ENCODE results near the gene ARHGDIA.

The ARHGDIA gene

DNA sequence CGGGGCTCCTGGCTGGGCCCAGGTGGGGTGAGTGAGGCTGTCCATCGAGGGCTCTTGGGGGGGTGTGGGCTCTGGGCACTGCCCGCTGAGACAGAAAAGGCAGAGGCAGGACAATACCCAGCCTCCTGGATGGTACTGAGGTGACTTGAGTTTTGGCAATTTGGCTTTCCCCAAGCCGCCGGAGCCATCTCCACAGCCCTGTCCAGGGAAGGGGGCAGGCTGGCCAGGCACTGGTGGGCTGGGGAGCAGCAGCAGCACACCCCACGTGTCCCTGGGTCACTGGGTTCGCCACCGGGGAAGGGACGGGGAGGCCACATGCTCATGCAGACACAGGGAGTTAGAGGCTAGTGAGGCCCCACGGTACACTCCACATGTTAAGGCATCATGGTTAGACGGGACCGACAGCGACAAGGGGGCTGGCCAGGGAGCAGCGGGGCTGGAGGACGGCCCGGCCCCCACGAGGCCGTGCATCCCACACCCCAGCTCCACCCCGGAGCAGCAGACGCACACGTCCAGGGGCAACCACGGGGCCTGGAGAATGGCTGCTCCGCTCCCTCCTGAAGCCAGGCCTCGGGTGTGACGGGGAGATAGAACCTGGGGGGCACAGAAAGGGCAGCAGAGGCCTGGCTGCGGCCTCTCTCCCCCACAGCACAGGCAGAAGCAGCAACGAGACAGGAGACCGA is 3.0 kb downstream of the ARHGDIA start:
- Histone ChIP-seq H3K4me3 (no peak overlapping the region), H3K27ac (peak overlapping the region in 10 of 21 experiments; percentile 11 to 99 (median 38))

GRCh38 chr17:81867170-81867990 is 3.8 kb downstream of the ARHGDIA start:
- H3K27ac ChIP-seq: peak overlapping the region in 12 of 21 experiments; percentile 2 to 99 (median 40)
- H3K4me3 ChIP-seq: no peak overlapping the region

DNA sequence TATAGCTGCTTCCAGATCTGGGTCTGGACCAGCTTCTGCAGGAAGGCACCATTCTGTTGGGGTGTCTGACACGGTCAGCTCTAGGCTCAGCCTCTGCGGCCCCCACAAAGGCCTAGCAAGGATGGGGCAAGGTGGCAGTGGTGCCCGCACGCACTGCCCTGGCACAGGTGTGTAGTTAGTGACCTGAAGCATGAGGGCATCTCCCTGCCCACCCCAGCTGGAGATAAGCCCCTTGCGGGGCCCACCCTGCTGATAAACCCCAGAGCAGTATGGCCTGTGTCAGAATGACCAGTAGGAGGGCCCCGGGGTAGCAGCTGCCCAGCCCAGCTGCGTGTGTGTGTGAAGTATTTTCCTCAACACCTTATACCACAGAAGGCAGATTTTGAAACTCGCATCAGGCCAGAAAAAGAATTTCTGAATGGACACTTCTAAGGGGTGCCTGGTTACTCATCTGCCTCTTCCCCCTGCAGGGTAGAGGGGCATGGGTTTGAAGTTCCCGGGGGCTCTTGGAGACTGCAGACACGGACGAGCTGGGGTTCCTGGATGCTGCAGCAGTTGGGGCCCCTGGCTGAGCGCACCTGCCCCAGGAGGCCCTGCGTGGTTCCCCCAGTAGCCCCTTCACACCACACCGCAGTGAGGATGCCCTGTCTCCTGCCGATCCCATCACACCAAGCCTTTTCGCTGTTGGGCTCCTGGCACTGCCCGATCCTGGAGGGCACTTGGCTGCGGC is 4.5 kb downstream of the ARHGDIA start:
- Histone ChIP-seq H3K27ac (peak overlapping the region in 14 of 21 experiments; percentile 2 to 99 (median 40)), H3K4me3 (no peak overlapping the region)

GRCh38 chr17:81865733-81866439 is 5.3 kb downstream of the ARHGDIA start:
- Histone ChIP-seq H3K4me3 (no peak overlapping the region), H3K27ac (peak overlapping the region in 8 of 21 experiments; percentile 3 to 99 (median 38))

GRCh38 chr17:81865358-81865732 is 5.8 kb downstream of the ARHGDIA start:
- Histone ChIP-seq H3K27ac (peak overlapping the region in 2 of 21 experiments; percentile 29 to 52), H3K4me3 (no peak overlapping the region)

DNA sequence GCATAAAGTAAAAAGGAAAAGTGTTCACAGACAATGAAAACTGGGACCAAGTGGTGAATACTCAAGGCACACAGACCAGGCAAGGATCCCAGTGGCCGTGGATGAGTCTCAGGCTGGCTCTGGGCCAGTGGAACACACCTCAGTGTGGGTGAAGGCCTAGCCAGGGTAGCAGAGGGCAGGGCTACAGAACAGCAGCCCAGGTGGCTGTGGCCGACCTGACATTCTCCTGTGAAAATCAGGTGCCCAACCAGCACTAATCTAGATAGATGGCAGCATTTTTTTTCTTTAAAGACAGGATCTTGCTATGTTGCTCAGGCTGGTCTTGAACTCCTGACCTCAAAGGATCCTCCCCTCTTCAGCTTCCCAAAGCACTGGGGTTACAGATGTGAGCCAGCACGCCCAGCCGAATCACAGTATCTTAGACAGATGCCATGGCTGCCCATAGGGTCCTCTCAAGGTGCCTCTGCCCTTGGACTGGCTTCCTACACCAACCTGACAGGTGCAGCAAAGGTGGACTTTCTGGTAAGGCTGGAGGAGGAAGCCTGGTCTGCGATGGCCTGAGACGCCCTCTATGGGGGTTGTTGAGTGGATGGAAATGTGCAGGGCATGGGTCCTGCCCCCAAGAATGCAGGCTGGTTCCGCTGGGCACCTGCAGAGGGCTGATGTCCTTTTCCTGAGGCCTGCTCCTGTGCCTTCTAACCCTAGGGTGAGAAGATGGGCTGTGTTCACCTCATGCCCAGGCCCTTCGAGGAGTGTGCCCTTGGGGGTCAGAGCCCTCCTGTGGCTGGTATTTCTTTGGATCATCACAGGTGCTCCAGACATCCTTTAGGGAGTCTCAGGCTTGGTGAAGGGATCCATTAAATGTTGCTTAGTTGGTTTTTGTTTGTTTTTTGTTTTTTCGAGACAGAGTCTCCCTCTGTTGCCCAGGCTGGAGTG is 7.0 kb downstream of the ARHGDIA start:
- peak overlapping the region in 2 of 21 experiments; percentile 7 to 32 for H3K27ac ChIP-seq
- H3K4me3 ChIP-seq: no peak overlapping the region

DNA sequence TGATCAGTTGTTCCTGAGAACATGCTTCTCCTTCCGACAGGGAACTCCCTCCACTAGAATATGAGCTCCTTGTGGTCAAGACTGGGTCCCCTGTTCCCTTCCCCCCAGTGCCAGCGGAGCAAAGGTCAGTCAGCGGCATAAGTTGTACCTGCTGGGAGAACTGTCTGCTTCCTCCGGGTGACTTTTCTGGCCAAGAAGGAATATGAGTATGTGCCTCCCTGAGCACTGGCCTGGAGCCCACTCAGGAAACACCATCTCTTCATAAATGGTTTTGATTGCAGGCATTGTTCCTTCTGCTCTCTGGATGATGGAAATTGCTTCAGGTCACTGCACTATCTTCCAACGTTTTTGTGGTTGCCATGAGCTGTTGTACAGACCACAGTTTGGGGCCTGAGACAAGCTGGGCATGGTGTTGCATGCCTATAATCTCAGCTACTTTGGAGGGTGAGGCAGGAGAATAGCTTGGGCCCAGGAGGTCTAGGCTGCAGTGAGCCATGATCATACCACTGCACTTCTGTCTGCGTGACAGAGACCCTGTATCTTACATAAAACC is 7.9 kb downstream of the ARHGDIA start:
- H3K4me3 ChIP-seq: no peak overlapping the region
- peak overlapping the region in 2 of 21 experiments; percentile 32 to 38 for H3K27ac ChIP-seq

DNA sequence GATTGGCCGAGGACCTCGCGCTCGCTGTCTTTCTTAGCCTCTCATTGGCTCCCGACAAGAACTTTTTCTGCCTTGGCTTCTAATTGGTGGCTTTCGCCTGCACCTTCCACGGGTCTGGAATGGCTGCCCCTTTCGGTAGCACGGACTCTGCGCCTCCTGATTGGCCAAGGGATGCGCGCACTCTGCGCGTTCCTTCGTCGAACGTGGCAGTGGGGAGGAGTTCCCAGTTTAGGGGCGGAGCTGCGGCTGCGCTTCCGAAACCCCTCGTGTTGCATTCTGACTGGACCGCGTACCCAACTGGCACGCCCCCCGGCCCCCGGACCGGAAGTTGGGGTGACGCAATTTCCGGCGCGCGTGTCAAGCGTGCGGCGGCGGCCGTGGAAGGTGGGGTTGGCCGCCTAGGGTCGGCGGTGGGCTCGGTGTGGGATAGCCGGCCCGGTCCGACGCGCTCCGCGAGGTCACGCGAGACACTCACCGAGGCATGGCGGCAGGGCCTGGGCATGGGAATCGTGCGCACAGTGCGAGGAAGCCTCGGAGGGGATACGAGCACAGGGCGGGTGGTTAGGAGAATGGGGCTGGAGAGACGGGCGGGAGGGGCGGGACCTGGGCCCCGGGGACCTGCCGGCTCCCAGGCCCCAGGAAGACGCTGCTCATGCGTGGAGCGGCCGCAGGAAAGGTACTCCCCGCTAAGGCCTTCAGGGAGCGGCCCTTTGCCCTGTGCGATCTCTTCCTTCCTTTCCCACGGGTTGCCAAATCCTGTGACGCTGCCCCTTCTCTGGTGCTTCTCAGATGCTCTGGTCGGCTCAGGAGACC is 10.2 kb downstream of the ARHGDIA start:
- H3K27ac ChIP-seq: peak overlapping the region; percentile 83 to 99 (median 96)
- H3K4me3 ChIP-seq: peak overlapping the region; percentile 52 to 97 (median 75)

- peak within 1 kb of the TSS; percentile 78 to 99 (median 97) for H3K4me3 ChIP-seq
- peak within 1 kb of the TSS; percentile 90 to 99 (median 96) for H3K27ac ChIP-seq
These were observed 11.0 kb downstream of the ARHGDIA start, which contains the start of gene P4HB for GRCh38 chr17:81859906-81860755. Gene P4HB, minus strand, starts transcription at chr17:81860535. Its CDS starts 64 bp downstream, at chr17:81860471.

DNA sequence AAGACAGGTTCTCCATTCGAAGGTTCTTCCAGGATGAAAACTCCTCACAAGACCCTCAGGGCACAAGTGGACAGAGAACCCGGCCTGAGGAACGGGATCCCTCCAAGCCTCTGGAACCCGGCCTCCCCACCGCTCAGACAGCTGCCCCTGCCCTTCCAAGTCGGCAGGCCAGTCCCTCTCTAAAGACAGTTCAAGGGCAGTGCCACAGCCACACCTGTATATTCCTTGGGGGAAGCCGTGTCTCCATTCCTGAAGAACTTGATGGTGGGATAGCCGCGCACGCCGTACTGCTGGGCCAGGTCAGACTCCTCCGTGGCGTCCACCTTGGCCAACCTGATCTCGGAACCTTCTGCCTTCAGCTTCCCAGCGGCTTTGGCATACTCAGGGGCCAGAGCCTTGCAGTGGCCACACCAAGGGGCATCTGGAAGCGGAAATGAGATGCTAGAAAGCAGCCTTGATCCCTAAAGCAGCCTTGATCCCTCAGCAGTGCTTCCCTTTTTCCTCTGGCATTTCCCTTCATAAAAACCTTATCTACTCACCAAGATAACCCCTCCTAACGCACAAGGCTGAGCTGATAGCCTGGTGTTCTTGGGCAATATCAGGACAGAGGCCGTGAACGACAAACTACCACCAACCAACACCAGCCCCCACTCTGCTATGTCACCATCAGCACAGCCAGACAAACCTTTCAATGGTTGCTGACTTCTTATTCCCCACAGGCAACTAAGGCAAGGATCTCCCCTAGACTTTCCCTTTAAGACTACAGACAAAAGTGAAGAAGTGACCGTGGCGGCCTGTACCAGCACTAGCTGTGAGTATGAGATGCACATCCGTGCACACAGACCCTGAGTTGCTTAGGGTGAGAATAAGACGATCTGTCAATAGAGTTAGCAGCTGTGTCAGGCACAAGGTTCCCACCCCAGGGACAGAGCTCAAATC is 11.9 kb downstream of the ARHGDIA start:
- H3K4me3 ChIP-seq: peak overlapping the region; percentile 78 to 99 (median 97)
- peak overlapping the region; percentile 79 to 99 (median 96) for H3K27ac ChIP-seq

DNA sequence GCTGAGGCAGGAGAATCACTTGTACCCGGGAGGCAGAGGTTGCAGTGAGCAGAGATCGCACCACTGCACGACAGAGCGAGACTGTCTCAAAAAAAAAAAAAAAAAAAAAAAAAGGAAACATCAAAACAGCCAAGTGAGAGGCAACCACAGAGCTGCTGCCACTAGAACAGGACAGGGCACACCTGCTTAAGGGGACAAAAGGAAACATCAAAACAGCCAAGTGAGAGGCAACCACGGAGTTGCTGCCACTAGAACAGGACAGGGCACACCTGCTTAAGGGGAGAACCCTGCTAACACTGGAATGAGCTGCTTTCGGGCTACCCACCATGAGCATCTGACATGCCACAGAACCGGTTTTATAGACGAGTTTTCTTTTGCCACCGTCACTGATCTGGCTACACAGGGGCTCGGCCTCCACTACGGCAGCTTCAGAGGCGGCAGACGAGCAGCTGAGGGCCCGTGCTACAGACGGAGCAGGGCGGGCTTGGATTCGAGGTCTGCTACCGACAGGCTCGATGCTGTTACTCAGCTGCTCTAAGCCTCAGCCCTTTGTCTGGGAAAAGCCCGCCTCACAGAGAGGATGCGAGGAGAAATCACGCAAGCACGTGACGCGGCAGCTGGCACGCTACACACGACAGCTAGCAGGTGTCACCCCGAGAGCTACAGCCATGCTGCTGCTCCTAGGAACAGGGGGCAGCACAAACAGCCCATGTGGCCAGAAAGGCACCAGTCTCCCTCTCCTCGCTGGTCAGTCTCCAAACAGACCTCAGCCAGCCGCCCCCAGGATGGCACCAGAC is 12.8 kb downstream of the ARHGDIA start:
- Histone ChIP-seq H3K27ac (peak overlapping the region in 12 of 21 experiments; percentile 67 to 99 (median 96)), H3K4me3 (peak overlapping the region in 6 of 7 experiments; percentile 78 to 99 (median 97))

- H3K4me3 ChIP-seq: no peak overlapping the region
- H3K27ac ChIP-seq: peak overlapping the region in 12 of 21 experiments; percentile 6 to 82 (median 42)
These were observed 16.0 kb downstream of the ARHGDIA start for GRCh38 chr17:81854974-81855774.

DNA sequence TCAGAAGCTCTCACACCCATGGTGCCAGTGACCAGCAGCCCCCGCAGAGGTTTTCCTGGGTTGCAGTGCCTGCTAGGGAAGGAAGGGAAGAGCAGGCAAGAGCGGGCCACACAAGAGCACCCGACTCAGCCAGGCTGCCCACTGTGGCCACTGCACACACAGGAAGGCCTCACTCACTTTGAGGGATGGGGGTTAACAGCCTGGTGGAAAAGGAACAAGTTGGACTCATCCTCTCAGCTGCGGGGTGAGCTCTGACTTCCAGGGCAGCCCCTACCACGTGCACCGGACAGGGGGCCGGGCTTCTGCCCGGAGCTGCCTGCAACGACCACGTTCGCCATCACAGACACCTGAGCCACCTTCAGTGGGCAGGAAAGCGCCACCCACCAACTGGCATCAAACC is 18.9 kb downstream of the ARHGDIA start:
- H3K27ac ChIP-seq: no peak overlapping the region
- no peak overlapping the region for H3K4me3 ChIP-seq

DNA sequence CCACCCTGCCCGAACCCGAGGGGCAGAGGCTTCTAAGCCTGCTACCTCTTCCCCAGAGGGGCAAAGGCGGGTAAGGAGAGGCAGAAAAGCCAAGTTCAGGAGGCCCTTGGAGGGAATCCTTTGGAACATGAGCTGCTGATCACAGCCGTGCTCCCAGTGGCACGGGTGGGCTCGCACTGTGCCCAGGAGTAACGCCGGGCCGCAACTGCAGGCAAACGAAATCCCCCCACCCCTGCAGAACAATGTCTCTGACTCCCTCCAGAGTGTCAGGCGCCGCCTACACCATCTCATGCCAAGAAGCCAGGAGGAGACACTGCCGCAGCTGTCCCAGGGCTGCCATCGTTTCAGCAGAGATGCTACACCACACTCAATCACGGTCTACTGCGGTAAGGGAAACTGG is 19.7 kb downstream of the ARHGDIA start:
- Histone ChIP-seq H3K27ac (no peak overlapping the region), H3K4me3 (no peak overlapping the region)

All from skin epidermis (tissue), 12 donors.